ENCODE data around the gene CXXC5. TPM values are rescaled to one million over a fixed set of nuclear protein-coding genes. Genes with fewer than 3 reads are reported as not detected.

The CXXC5 gene
- total and polyA plus RNA-seq, 9 of the 15 experiments (the other 6 are each of a cell fraction or from before 2014, with no cell fraction given): 1.9 to 123 (median 45.8) TPM

DNA sequence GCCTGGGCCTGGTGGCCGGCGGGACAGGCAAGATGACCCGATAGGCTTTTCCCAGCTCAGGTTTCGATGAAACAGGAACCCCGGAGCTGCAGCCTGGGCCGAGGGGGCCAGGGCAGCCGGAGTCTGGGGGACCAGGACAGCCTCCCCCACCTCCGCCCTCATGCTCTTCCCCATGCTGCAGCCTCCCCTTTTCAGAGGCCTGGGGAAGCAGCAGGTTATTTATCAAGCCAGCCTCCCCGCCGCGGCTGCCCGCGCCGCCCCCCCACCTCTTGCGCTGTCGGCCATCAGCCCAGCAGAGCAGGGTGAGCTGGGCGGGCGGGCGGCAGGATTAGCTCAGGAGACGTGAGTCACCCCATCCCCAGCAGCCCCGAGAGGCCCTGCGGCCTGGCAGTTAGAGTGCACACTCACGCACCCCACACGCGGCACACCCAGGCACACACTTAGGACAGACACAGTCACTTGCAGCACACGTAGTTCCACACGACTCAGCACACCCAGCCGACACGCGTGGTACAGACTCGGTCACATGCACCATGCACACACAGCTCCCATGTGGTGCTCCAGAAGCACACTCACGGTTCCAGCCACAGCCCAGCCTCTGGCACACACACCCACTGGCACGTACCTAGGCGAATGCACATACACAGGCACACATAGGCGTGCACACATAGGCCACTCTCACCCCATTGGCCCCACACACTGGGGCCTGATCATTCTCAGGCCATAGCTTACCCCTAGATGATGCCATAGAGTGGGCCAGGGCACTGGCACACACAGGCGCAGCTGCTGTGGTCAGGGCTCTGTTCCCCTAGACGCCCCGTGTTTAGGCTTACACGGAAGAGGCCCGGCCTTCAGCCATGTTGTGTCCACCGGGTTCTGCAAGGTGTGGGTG is 13.0 kb downstream of the CXXC5 start (continued):
- 0 out of 2 replicates have a peak, but pooled peaks have one; percentile 3 for TF ChIP-seq CBFA2T2 (conservative IDR thresholded peaks at IDR 0.05)
- TF ChIP-seq, protein P1, sequence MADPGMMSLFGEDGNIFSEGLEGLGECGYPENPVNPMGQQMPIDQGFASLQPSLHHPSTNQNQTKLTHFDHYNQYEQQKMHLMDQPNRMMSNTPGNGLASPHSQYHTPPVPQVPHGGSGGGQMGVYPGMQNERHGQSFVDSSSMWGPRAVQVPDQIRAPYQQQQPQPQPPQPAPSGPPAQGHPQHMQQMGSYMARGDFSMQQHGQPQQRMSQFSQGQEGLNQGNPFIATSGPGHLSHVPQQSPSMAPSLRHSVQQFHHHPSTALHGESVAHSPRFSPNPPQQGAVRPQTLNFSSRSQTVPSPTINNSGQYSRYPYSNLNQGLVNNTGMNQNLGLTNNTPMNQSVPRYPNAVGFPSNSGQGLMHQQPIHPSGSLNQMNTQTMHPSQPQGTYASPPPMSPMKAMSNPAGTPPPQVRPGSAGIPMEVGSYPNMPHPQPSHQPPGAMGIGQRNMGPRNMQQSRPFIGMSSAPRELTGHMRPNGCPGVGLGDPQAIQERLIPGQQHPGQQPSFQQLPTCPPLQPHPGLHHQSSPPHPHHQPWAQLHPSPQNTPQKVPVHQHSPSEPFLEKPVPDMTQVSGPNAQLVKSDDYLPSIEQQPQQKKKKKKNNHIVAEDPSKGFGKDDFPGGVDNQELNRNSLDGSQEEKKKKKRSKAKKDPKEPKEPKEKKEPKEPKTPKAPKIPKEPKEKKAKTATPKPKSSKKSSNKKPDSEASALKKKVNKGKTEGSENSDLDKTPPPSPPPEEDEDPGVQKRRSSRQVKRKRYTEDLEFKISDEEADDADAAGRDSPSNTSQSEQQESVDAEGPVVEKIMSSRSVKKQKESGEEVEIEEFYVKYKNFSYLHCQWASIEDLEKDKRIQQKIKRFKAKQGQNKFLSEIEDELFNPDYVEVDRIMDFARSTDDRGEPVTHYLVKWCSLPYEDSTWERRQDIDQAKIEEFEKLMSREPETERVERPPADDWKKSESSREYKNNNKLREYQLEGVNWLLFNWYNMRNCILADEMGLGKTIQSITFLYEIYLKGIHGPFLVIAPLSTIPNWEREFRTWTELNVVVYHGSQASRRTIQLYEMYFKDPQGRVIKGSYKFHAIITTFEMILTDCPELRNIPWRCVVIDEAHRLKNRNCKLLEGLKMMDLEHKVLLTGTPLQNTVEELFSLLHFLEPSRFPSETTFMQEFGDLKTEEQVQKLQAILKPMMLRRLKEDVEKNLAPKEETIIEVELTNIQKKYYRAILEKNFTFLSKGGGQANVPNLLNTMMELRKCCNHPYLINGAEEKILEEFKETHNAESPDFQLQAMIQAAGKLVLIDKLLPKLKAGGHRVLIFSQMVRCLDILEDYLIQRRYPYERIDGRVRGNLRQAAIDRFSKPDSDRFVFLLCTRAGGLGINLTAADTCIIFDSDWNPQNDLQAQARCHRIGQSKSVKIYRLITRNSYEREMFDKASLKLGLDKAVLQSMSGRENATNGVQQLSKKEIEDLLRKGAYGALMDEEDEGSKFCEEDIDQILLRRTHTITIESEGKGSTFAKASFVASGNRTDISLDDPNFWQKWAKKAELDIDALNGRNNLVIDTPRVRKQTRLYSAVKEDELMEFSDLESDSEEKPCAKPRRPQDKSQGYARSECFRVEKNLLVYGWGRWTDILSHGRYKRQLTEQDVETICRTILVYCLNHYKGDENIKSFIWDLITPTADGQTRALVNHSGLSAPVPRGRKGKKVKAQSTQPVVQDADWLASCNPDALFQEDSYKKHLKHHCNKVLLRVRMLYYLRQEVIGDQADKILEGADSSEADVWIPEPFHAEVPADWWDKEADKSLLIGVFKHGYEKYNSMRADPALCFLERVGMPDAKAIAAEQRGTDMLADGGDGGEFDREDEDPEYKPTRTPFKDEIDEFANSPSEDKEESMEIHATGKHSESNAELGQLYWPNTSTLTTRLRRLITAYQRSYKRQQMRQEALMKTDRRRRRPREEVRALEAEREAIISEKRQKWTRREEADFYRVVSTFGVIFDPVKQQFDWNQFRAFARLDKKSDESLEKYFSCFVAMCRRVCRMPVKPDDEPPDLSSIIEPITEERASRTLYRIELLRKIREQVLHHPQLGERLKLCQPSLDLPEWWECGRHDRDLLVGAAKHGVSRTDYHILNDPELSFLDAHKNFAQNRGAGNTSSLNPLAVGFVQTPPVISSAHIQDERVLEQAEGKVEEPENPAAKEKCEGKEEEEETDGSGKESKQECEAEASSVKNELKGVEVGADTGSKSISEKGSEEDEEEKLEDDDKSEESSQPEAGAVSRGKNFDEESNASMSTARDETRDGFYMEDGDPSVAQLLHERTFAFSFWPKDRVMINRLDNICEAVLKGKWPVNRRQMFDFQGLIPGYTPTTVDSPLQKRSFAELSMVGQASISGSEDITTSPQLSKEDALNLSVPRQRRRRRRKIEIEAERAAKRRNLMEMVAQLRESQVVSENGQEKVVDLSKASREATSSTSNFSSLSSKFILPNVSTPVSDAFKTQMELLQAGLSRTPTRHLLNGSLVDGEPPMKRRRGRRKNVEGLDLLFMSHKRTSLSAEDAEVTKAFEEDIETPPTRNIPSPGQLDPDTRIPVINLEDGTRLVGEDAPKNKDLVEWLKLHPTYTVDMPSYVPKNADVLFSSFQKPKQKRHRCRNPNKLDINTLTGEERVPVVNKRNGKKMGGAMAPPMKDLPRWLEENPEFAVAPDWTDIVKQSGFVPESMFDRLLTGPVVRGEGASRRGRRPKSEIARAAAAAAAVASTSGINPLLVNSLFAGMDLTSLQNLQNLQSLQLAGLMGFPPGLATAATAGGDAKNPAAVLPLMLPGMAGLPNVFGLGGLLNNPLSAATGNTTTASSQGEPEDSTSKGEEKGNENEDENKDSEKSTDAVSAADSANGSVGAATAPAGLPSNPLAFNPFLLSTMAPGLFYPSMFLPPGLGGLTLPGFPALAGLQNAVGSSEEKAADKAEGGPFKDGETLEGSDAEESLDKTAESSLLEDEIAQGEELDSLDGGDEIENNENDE (IDR thresholded peaks at IDR 0.05; ENCODE audit: low read depth, low read length): no peak
- no peak for TF ChIP-seq HMG20A (CRISPR knock-in tag; conservative IDR thresholded peaks at IDR 0.05)
- TF ChIP-seq, protein P2, sequence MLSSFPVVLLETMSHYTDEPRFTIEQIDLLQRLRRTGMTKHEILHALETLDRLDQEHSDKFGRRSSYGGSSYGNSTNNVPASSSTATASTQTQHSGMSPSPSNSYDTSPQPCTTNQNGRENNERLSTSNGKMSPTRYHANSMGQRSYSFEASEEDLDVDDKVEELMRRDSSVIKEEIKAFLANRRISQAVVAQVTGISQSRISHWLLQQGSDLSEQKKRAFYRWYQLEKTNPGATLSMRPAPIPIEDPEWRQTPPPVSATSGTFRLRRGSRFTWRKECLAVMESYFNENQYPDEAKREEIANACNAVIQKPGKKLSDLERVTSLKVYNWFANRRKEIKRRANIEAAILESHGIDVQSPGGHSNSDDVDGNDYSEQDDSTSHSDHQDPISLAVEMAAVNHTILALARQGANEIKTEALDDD (IDR thresholded peaks at IDR 0.05): peak; percentile 36; the same call in 1 of the 2 replicates
- no peak for TF ChIP-seq POLR3G (IDR thresholded peaks at IDR 0.05; ENCODE audit: extremely low read depth, insufficient read length, insufficient replicate concordance)
- no peak for TF ChIP-seq ELF4 (CRISPR knock-in tag; IDR thresholded peaks at IDR 0.05)
- TF ChIP-seq, protein P3, sequence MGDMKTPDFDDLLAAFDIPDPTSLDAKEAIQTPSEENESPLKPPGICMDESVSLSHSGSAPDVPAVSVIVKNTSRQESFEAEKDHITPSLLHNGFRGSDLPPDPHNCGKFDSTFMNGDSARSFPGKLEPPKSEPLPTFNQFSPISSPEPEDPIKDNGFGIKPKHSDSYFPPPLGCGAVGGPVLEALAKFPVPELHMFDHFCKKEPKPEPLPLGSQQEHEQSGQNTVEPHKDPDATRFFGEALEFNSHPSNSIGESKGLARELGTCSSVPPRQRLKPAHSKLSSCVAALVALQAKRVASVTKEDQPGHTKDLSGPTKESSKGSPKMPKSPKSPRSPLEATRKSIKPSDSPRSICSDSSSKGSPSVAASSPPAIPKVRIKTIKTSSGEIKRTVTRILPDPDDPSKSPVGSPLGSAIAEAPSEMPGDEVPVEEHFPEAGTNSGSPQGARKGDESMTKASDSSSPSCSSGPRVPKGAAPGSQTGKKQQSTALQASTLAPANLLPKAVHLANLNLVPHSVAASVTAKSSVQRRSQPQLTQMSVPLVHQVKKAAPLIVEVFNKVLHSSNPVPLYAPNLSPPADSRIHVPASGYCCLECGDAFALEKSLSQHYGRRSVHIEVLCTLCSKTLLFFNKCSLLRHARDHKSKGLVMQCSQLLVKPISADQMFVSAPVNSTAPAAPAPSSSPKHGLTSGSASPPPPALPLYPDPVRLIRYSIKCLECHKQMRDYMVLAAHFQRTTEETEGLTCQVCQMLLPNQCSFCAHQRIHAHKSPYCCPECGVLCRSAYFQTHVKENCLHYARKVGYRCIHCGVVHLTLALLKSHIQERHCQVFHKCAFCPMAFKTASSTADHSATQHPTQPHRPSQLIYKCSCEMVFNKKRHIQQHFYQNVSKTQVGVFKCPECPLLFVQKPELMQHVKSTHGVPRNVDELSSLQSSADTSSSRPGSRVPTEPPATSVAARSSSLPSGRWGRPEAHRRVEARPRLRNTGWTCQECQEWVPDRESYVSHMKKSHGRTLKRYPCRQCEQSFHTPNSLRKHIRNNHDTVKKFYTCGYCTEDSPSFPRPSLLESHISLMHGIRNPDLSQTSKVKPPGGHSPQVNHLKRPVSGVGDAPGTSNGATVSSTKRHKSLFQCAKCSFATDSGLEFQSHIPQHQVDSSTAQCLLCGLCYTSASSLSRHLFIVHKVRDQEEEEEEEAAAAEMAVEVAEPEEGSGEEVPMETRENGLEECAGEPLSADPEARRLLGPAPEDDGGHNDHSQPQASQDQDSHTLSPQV (IDR thresholded peaks at IDR 0.05): peak; percentile 98
- TF ChIP-seq, protein P4, sequence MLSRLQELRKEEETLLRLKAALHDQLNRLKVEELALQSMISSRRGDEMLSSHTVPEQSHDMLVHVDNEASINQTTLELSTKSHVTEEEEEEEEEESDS (CRISPR knock-in tag; IDR thresholded peaks at IDR 0.05): no peak
- TF ChIP-seq MTA3 (IDR thresholded peaks at IDR 0.05; ENCODE audit: borderline replicate concordance): peak; percentile 86
- TF ChIP-seq CHD1 (IDR thresholded peaks at IDR 0.05; ENCODE audit: low read length): no peak

Data from K562 (cell line).